ENCODE data around the gene PSG4.
"Not testable (repeated sequence)": the region's sequence is repeated elsewhere in the genome, so short reads cannot be mapped to it uniquely, and the experiment has no call there.

Gene PSG4

DNA sequence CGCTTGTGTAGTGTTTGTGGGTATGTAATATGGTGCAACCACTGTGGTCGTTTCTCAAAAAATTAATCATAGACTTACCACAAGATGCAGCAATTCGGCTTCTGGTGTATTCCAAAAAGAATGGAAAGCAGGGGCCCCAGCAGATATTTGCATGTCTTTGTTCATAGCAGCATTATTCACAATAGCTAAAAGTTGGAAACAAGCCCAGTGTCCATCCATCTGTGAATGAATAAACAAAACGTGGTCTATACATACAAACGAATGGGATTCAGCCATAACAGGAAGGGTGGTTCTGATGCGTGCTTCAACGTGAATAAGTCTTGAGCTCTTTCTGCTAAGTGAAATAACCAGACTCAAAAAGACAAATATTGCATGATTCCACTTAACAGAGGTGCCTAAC lies 55.6 kb downstream of the PSG4 start:
- H3K9me3 ChIP-seq (ENCODE audit: control insufficient read depth, insufficient read depth, low read length); H3K9ac ChIP-seq (ENCODE audit: low read depth, low read length); H3K27me3 ChIP-seq (ENCODE audit: control insufficient read depth, insufficient read depth, low read length); H3K4me1 ChIP-seq (ENCODE audit: control insufficient read depth, insufficient read depth, low read length); H3K36me3 ChIP-seq (ENCODE audit: control insufficient read depth, insufficient read depth, low read length); H3K4me3 ChIP-seq (ENCODE audit: low read depth, low read length): not testable (repeated sequence)

DNA sequence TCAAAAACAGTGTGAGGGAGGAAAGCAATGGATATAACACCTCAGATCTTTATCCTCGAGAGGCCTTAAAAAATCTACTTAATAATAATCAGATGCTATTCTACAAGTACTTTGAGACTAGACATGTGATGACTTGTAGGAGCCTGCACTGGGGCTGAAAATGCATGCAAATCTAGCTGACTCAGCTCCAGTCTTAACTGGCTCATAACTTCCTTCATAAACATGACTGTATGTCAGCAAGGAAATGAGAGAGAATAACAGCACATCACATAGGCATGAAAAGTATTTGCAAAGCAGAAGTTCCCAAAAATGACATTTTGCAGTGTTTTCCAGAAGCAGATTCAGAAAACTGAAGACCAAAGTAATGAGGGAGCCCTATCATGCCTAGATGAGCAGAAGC lies 57.2 kb downstream of the PSG4 start:
- Histone ChIP-seq H3K9ac (ENCODE audit: low read depth, low read length) (no peak overlapping the region), H3K4me1 (ENCODE audit: control insufficient read depth, insufficient read depth, low read length) (no peaks in the 10 kb centered on the region), H3K9me3 (ENCODE audit: control insufficient read depth, insufficient read depth, low read length) (no peaks in the 10 kb centered on the region), H3K36me3 (ENCODE audit: control insufficient read depth, insufficient read depth, low read length) (no peaks in the 10 kb centered on the region), H3K27me3 (ENCODE audit: control insufficient read depth, insufficient read depth, low read length) (no peaks in the 10 kb centered on the region), H3K4me3 (ENCODE audit: low read depth, low read length) (no peak overlapping the region)

All from iPS-15b (cell line).